Naive thymus-derived CD8-positive, alpha-beta T cell (primary cell): Measurements from ENCODE around the gene C5orf46. TPM values are rescaled to one million over a fixed set of nuclear protein-coding genes. Genes with fewer than 3 reads are reported as not detected.

Source experiments
- ATAC-seq, 2 donors: fragments of 150-1000 bp; cut with Tn5 transposase in 1 of 2; sonication (Bioruptor Pico), chemical (Tn5 transposase) in 1 of 2; 1 replicate in 1 of 2; 2 replicates in 1 of 2; pipeline ENCODE4 v1.10.0; 2021; ENCODE audit warnings: mild to moderate bottlenecking in 2 of 2, moderate library complexity in 2 of 2
- POLR2A ChIA-PET: fragments of 350-600 bp; sonication (Branson Sonifier 250); formaldehyde crosslinking; loops from one replicate; lab custom pipeline; 2021; ENCODE audit warnings: antibody characterized with exemption; lab: Charles Lee
- DNase-seq, 10 donors: peaks; one replicate each; pipeline versions ENCODE4 v3.0.0 to v3.0.0-alpha.2; 2020 to 2022
- H3K27ac Mint-ChIP-seq, 10 donors: one replicate each; pipeline ENCODE4 v1.8.0; 2020 to 2022; ENCODE audit warnings: mild to moderate bottlenecking in 10 of 10, mixed read lengths in 10 of 10, moderate library complexity in 4 of 10, inconsistent platforms in 1 of 10
- H3K27me3 Mint-ChIP-seq, 5 donors: one replicate each; pipeline ENCODE4 v1.8.0; 2021 to 2022; ENCODE audit warnings: mixed read lengths in 5 of 5
- H3K36me3 Mint-ChIP-seq, 3 donors: one replicate each; pipeline ENCODE4 v1.8.0; 2020 to 2022; ENCODE audit warnings: mixed read lengths in 3 of 3, mild to moderate bottlenecking in 2 of 3, inconsistent platforms in 1 of 3
- H3K4me1 Mint-ChIP-seq, 4 donors: one replicate each; pipeline ENCODE4 v1.8.0; 2021 to 2022; ENCODE audit warnings: mixed read lengths in 4 of 4
- H3K4me3 Mint-ChIP-seq, 10 donors: one replicate each; pipeline ENCODE4 v1.8.0; 2020 to 2022; ENCODE audit warnings: mild to moderate bottlenecking in 10 of 10, mixed read lengths in 10 of 10, moderate library complexity in 6 of 10, inconsistent platforms in 1 of 10
- H3K9me3 Mint-ChIP-seq, 9 donors: one replicate each; pipeline ENCODE4 v1.8.0; 2020 to 2022; ENCODE audit warnings: mixed read lengths in 9 of 9, mild to moderate bottlenecking in 3 of 9, inconsistent platforms in 1 of 9, moderate library complexity in 1 of 9
- polyA plus RNA-seq, 3 donors: library from polyadenylated mRNA; unstranded; fragments of 300-500 nt; fragmentation: Illumina TruSeq; gene quantifications; one replicate each; pipeline ENCODE4 v1.2.3, GENCODE V29; 2021
- total RNA-seq, 8 experiments: library from RNA in 2 of 8; stranded (reverse) in 2 of 8; gene quantifications; one replicate each; pipeline ENCODE4 v1.2.3 and lab custom pipeline; 2021 to 2026

The C5orf46 gene
- total and polyA plus RNA-seq, 5 experiments from 2014 or later: not detected

GRCh38 chr5:147849226-147849625 lies 57.1 kb downstream of the C5orf46 start:
- POLR2A ChIA-PET: no interaction called here
- Mint-ChIP-seq H3K4me1 (no peaks in the 10 kb centered on the region), H3K27me3 (peaks cover 0 to 14% (median 5%) of the 10 kb centered on the region in 5 donors), H3K27ac (no peak overlapping the region), H3K9me3 (no peaks in the 10 kb centered on the region), H3K4me3 (no peak overlapping the region), H3K36me3 (no peaks in the 10 kb centered on the region)
- ATAC-seq (no peak), DNase-seq (no peak)

- H3K27me3 Mint-ChIP-seq: peaks cover 5 to 29% (median 13%) of the 10 kb centered on the region in 5 donors
- POLR2A ChIA-PET: no interaction called here
- H3K4me3 Mint-ChIP-seq: no peak overlapping the region
- H3K36me3 Mint-ChIP-seq: no peaks in the 10 kb centered on the region
- H3K27ac Mint-ChIP-seq: no peak overlapping the region
- DNase-seq (no peak), ATAC-seq (no peak)
- no peaks in the 10 kb centered on the region for H3K4me1 Mint-ChIP-seq
- H3K9me3 Mint-ChIP-seq: no peaks in the 10 kb centered on the region
These were observed 60.7 kb downstream of the C5orf46 start for GRCh38 chr5:147845618-147846017.

GRCh38 chr5:147844846-147845245 lies 61.5 kb downstream of the C5orf46 start:
- ATAC-seq (no peak), DNase-seq (no peak)
- Mint-ChIP-seq H3K4me1 (no peaks in the 10 kb centered on the region), H3K27ac (no peak overlapping the region), H3K36me3 (no peaks in the 10 kb centered on the region), H3K27me3 (peaks cover 5 to 29% (median 13%) of the 10 kb centered on the region in 5 donors), H3K9me3 (no peaks in the 10 kb centered on the region), H3K4me3 (no peak overlapping the region)
- POLR2A ChIA-PET: no interaction called here

GRCh38 chr5:147842869-147843268 lies 63.5 kb downstream of the C5orf46 start:
- POLR2A ChIA-PET: no interaction called here
- no peaks in the 10 kb centered on the region for H3K36me3 Mint-ChIP-seq
- no peak for ATAC-seq
- H3K27me3 Mint-ChIP-seq: peaks cover 2 to 26% (median 14%) of the 10 kb centered on the region in 5 donors
- no peaks in the 10 kb centered on the region for H3K9me3 Mint-ChIP-seq
- no peak overlapping the region for H3K4me3 Mint-ChIP-seq
- H3K4me1 Mint-ChIP-seq: no peaks in the 10 kb centered on the region
- H3K27ac Mint-ChIP-seq: no peak overlapping the region
- no peak for DNase-seq

Other genes starting within 250 kb of the C5orf46 start
- gene JAKMIP2, start 123.8 kb downstream of the C5orf46 start, total RNA-seq: under 1 TPM; 0.44 TPM
- gene JAKMIP2, start 123.8 kb downstream of the C5orf46 start, polyA plus RNA-seq: 1 to 10 TPM in 2 of 3 donors, under 1 TPM in 1; 0.51 to 3.5 (median 3.1) TPM
- not detected for gene SPINK1, start 74.9 kb downstream of the C5orf46 start, total RNA-seq
- gene SPINK1, start 74.9 kb downstream of the C5orf46 start, polyA plus RNA-seq: not detected
- not detected for gene SCGB3A2, start 27.8 kb downstream of the C5orf46 start, total RNA-seq
- gene SCGB3A2, start 27.8 kb downstream of the C5orf46 start, polyA plus RNA-seq: not detected
- not detected for gene SPINK5, start 157.4 kb upstream of the C5orf46 start, total RNA-seq
- not detected for gene SPINK5, start 157.4 kb upstream of the C5orf46 start, polyA plus RNA-seq